GM19467 (cell line): ENCODE data around the gene LIPA.
"Not testable (repeated sequence)": the region's sequence is repeated elsewhere in the genome, so short reads cannot be mapped to it uniquely, and the experiment has no call there.

Source experiments
- ATAC-seq: cut with Tn5 transposase; IDR thresholded peaks from one replicate; pipeline ENCODE4 v1.9.1; 2021; ENCODE audit warnings: mild to moderate bottlenecking, moderate library complexity; ENCODE audit not compliant: unreplicated experiment

Gene LIPA

DNA sequence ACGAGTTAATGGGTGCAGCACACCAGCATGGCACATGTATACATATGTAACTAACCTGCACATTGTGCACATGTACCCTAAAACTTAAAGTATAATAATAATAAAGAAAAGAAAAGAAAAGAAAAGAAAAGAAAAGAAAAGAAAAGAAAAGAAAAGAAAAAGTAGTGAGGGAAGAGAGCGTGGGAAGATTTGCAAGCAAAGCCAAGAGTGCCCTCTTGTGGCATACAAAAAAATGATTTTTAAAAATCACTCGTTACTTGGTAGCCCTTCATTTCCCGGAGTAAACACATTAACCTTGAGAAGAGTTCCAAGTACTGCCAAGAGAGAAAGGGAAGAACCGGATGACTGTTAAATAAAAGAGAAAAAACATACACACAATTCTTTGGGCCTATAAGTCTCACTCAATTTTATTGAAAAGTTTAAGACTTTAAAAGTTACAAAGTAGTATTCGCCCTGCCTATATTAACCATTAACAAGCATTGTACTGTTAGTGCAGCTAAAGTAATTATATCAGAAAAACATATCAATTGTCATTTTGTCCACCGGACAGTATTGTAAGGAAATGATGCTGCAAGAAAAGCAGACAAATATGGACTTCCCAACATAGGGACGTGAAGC, 38.3 kb downstream of the LIPA start:
- ATAC-seq = no peak

- ATAC-seq = no peak
Observed at GRCh38 chr10:89210794-89211425, 40.7 kb downstream of the LIPA start.

DNA sequence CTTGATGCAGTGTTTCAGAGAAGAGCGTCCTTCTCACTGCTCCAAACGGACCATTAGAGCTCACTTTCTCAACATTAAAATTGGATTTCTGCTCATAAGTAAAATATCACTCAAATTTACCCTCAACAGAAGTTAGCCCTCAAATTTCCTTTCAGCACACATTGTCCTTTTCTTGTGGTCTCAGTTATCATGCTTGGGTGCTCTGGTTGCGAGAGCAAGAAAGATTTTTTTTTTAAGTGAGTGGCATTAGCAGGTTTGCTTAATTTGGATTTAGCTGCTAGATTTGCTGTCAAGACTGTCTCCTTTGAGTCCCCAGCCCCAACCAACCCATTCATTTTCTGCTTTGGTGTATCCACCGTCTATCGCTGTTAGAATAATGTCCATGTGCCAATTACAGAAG, 41.9 kb downstream of the LIPA start:
- ATAC-seq = no peak

DNA sequence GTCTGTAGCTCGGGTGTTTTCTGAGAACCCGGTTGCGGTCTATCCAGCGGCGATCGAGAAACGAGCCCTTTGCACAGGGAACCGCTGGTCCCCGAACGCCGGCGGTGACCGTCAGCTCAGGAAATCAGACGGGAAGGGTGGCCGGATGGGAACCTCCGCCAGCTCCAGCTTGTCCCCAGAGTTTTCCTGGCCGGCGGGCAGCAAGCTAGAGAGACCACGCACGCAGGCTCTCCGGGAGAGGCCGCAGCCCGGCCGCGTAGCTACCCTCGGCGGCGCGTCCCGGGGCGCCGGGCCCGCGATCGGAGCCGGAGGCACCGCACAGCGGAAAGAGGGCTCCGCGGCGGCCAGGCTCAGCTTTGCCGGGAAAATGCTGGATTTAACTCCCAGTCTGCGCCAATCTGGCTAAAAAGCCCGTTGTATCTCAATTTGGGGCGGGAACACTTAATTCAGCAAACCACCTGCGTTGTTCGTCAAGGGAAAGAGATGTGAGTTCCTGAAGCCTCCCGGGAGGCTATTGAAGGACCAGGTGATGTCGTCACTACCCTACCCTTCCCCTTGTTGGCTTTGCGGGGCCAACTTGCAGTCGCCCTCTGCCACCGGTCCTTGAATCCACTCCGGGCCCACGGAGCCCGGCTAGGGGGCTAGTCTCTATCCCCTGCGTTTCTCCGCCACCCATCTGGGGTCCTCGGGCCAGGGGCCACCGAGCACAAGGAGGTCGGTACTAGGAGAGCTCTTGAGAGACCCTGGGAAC, 43.6 kb downstream of the LIPA start:
- no peak for ATAC-seq

- no peak for ATAC-seq
Observed at GRCh38 chr10:89207181-89207800, 44.3 kb downstream of the LIPA start, which contains the start of gene CH25H. TSS of gene CH25H (minus strand) at chr10:89207317. CDS start at chr10:89207292, 25 bp downstream.

GRCh38 chr10:89206402-89207180, 45.0 kb downstream of the LIPA start:
- no peak for ATAC-seq

GRCh38 chr10:89204621-89205185, 46.9 kb downstream of the LIPA start:
- ATAC-seq = no peak

- no peak for ATAC-seq
Observed at GRCh38 chr10:89203237-89203636, 48.3 kb downstream of the LIPA start.

DNA sequence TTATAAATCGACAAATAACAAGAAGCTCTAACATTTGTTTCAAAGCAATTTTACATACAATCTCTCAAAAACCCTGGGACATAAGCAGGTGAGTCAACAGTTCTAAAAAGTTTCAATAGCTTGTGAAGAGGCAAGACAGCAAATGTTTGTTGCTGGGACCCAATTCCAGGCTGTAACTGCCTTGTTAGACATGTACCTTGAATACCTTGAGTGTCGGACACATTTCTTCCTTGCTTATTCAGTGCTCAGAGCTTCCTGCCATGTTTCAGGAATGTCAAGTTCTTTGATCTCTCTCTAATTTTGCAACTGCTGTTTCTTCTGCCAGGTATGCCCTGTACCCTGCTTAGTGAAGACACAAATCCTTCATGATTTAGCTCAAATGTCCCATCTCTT, 49.5 kb downstream of the LIPA start:
- ATAC-seq = no peak

DNA sequence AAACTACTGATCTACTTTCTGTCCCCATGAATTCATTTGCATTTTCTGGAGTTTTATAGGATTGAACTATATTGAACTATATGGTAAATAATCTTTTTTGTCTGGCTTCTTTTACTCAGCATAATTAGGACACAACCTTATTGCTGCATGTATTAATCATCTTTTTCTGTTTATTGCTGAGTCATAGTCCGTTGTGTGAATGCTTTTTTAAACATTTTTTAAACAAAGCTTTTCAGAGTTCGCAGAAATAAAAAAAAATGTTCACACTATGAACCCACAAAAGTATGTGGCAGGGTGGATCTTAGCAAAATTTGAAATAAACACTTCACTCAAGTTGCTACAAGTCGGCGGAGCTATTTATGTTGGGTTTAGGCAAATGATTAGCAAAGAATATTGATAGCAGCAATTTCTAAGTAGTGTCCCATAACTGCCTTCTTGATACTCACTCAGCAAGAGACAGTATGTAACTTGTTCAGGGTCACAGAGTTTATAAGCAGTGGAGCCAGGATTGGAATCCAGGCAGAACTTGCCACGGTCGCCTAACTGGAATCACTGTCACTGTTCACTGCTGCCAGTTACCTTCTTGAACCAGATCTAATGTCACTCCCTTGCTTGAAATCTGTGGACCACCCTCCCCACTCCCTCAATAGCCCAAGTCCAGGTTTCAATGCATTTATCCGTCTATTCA, 50.1 kb downstream of the LIPA start:
- no peak for ATAC-seq

DNA sequence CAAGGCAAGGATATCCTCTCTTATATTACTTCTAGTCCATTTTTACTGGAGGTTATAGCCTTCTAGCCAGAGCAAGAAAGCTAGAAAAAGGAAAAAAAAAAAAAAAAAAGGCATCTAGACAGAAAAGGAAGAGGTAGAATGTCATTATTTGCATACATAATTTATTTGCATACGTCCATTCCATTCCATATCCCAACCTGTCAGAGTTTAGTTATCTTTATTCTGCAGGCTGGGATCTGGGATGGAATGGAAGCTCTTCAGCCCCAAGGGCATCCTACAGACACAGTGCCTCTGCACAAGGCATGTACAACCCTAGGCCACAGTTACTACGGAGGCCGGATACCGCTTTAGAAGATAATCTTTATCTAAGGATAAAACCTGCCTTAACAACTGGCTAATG, 54.1 kb downstream of the LIPA start:
- no peak for ATAC-seq

DNA sequence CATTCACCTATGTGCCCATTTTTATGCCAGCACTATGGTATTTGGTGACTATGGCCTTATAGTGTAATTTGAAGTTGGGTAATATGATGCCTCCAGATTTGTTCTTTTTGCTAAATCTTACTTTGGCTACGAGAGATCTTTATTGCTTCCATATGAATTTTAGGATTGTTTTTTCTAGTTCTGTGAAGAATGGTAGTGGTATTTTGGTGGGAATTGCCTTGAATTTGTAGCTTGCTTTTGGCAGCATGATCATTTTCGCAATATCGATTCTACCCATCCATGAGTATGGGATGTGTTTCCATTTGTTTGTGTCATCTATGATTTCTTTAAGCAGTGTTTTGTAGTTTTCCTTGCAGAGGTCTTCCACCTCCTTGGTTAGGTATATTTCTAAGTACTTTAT, 60.3 kb downstream of the LIPA start:
- ATAC-seq = not testable (repeated sequence)

- ATAC-seq = no peak
Observed at GRCh38 chr10:89189211-89189734, 62.3 kb downstream of the LIPA start.

GRCh38 chr10:89185658-89186057, 65.9 kb downstream of the LIPA start:
- no peak for ATAC-seq

- no peak for ATAC-seq
Observed at GRCh38 chr10:89184638-89185037, 66.9 kb downstream of the LIPA start.

GRCh38 chr10:89183571-89183970, 68.0 kb downstream of the LIPA start:
- no peak for ATAC-seq

- no peak for ATAC-seq
Observed at GRCh38 chr10:89182894-89183293, 68.7 kb downstream of the LIPA start.

- ATAC-seq = no peak
Observed at GRCh38 chr10:89175816-89176215, 75.8 kb downstream of the LIPA start.

DNA sequence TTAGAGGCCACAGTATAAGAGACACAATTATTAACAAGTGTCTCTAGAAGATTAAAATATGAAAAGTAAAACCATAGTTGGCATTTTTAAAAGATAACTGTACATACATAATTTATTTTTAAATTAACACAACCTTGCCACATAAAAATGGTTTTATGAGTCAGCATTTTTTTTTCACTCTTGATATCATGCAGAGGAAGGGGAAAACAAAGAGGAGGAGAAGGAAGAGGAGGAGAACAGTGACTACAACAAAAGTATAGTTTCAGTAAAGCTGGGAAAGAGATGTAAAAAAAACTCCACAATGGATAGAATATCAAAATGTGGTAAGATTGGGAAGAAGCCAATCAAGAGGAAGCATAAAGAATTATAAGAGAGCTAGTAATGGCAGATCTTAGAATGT, 78.5 kb downstream of the LIPA start:
- no peak for ATAC-seq

GRCh38 chr10:89171996-89172395, 79.6 kb downstream of the LIPA start:
- no peak for ATAC-seq
